Left renal pelvis (tissue), 4 donors: ENCODE measurements around the gene LHFPL3. TPM values are rescaled to one million over a fixed set of nuclear protein-coding genes. Genes with fewer than 3 reads are reported as not detected.
"Not testable (repeated sequence)": the region's sequence is repeated elsewhere in the genome, so short reads cannot be mapped to it uniquely, and the experiment has no call there.

Experiments used
- DNase-seq, 4 donors: peaks; one replicate each; pipeline ENCODE4 v3.0.0-alpha.2; 2013; ENCODE audit warnings: low read depth in 4 of 4, low spot score in 3 of 4
- polyA plus RNA-seq, 4 donors: library from polyadenylated mRNA; unstranded; fragments of 120-200 nt; gene quantifications; one replicate each; pipeline ENCODE4 v1.2.1, GENCODE V29; 2013; ENCODE audit not compliant: insufficient read length in 4 of 4

The LHFPL3 gene
- polyA plus RNA-seq, 4 donors, result 0.15 to 8.5 (median 7.3) TPM

- not testable (repeated sequence) for DNase-seq
Measured at GRCh38 chr7:104563350-104563901, 235.0 kb downstream of the LHFPL3 start.

- no peak for DNase-seq
Measured at GRCh38 chr7:104569751-104570150, 241.3 kb downstream of the LHFPL3 start.

GRCh38 chr7:104572554-104572953 lies 244.2 kb downstream of the LHFPL3 start:
- no peak for DNase-seq

- DNase-seq, result no peak
Measured at GRCh38 chr7:104584620-104585019, 256.2 kb downstream of the LHFPL3 start.

- DNase-seq, result not testable (repeated sequence)
Measured at GRCh38 chr7:104595591-104595990, 267.2 kb downstream of the LHFPL3 start.

- DNase-seq, result no peak
Measured at GRCh38 chr7:104603957-104604356, 275.6 kb downstream of the LHFPL3 start.

- DNase-seq, result no peak
Measured at GRCh38 chr7:104604706-104605105, 276.3 kb downstream of the LHFPL3 start.

GRCh38 chr7:104621321-104621720 lies 292.9 kb downstream of the LHFPL3 start:
- no peak for DNase-seq

GRCh38 chr7:104625956-104626355 lies 297.6 kb downstream of the LHFPL3 start:
- DNase-seq, result no peak

- peak in 2 of 4 donors; percentile 14 to 39 for DNase-seq
Measured at GRCh38 chr7:104627516-104627915, 299.1 kb downstream of the LHFPL3 start.

GRCh38 chr7:104628017-104628416 lies 299.6 kb downstream of the LHFPL3 start:
- no peak for DNase-seq

- no peak for DNase-seq
Measured at GRCh38 chr7:104629408-104629807, 301.0 kb downstream of the LHFPL3 start.

GRCh38 chr7:104640506-104640905 lies 312.1 kb downstream of the LHFPL3 start:
- no peak for DNase-seq

- DNase-seq, result no peak
Measured at GRCh38 chr7:104642560-104642959, 314.2 kb downstream of the LHFPL3 start.

- DNase-seq, result no peak
Measured at GRCh38 chr7:104643587-104644217, 315.3 kb downstream of the LHFPL3 start.

- DNase-seq, result no peak
Measured at GRCh38 chr7:104650991-104651640, 322.7 kb downstream of the LHFPL3 start.

GRCh38 chr7:104652434-104652833 lies 324.0 kb downstream of the LHFPL3 start:
- no peak for DNase-seq

- DNase-seq, result no peak
Measured at GRCh38 chr7:104652865-104653264, 324.5 kb downstream of the LHFPL3 start.

GRCh38 chr7:104653825-104654401 lies 325.5 kb downstream of the LHFPL3 start:
- DNase-seq, result no peak

GRCh38 chr7:104655592-104655991 lies 327.2 kb downstream of the LHFPL3 start:
- DNase-seq, result no peak

- DNase-seq, result no peak
Measured at GRCh38 chr7:104656467-104656866, 328.1 kb downstream of the LHFPL3 start.

GRCh38 chr7:104657134-104657533 lies 328.7 kb downstream of the LHFPL3 start:
- no peak for DNase-seq
